Smooth muscle cell (in vitro differentiated cells): Measurements from ENCODE around the gene CD248. TPM values are rescaled to one million over a fixed set of nuclear protein-coding genes. Genes with fewer than 3 reads are reported as not detected.

Experiments used
- DNase-seq: peaks from one replicate; lab custom pipeline; 2025; ENCODE audit not compliant: unreplicated experiment; lab: John Stamatoyannopoulos, UW
- H2AFZ ChIP-seq: fragments of 200-600 bp; sonication (generic); 2 replicates; pipeline ENCODE4 v1.6.0; 2016; ENCODE audit warnings: antibody characterized with exemption, low read depth, mild to moderate bottlenecking
- H3F3A ChIP-seq: fragments of 200-600 bp; sonication (generic); 2 replicates; pipeline ENCODE4 v1.6.0; 2017; ENCODE audit warnings: antibody characterized with exemption, low read depth
- H3K27ac ChIP-seq: fragments of 200-600 bp; sonication (generic); 2 replicates; pipeline ENCODE4 v1.5.1; 2016; ENCODE audit warnings: low read depth, mild to moderate bottlenecking
- H3K27me3 ChIP-seq: fragments of 200-600 bp; sonication (generic); 2 replicates; pipeline ENCODE4 v1.6.1; 2016; ENCODE audit warnings: low read depth, mild to moderate bottlenecking
- H3K36me3 ChIP-seq: fragments of 200-600 bp; sonication (generic); 2 replicates; pipeline ENCODE4 v1.5.1; 2016; ENCODE audit warnings: low read depth
- H3K4me1 ChIP-seq: fragments of 200-600 bp; sonication (generic); 2 replicates; pipeline ENCODE4 v1.5.1; 2016; ENCODE audit warnings: low read depth
- H3K4me2 ChIP-seq: fragments of 200-600 bp; sonication (generic); 2 replicates; pipeline ENCODE4 v1.6.0; 2016; ENCODE audit warnings: mild to moderate bottlenecking
- H3K4me3 ChIP-seq: fragments of 200-600 bp; sonication (generic); 2 replicates; pipeline ENCODE4 v1.5.1; 2016; ENCODE audit warnings: mild to moderate bottlenecking
- H3K79me2 ChIP-seq: fragments of 200-600 bp; sonication (generic); 2 replicates; pipeline ENCODE4 v1.6.0; 2016; ENCODE audit warnings: low read depth, mild to moderate bottlenecking
- H3K9ac ChIP-seq: fragments of 200-600 bp; sonication (generic); 2 replicates; pipeline ENCODE4 v1.6.0; 2016; ENCODE audit warnings: low read depth
- H3K9me3 ChIP-seq: fragments of 200-600 bp; sonication (generic); replicated peaks from 2 replicates; pipeline ENCODE4 v1.5.1; 2016; ENCODE audit warnings: low read depth
- H4K20me1 ChIP-seq: fragments of 200-600 bp; sonication (generic); 2 replicates; pipeline ENCODE4 v1.6.0; 2016; ENCODE audit warnings: low read depth
- CTCF ChIP-seq: fragments of 200-600 bp; sonication (generic); IDR thresholded peaks from 2 replicates; pipeline ENCODE4 v1.5.1; 2017; ENCODE audit warnings: borderline replicate concordance, mild to moderate bottlenecking, antibody characterized with exemption; ENCODE audit not compliant: insufficient read depth, poor library complexity, severe bottlenecking
- WGBS: methylation state at CpG from one replicate; pipeline ENCODE4 v1.1.7; 2016; ENCODE audit warnings: low lambda C conversion rate; 5-methylcytosine and 5-hydroxymethylcytosine counted together
- polyA plus RNA-seq: library from polyadenylated mRNA; unstranded; fragments of >200 nt; fragmentation: Nextera tagmentation; extraction: Ambion mirVana; gene quantifications from 2 replicates; pipeline ENCODE4 v1.2.1, GENCODE V29; 2016
- total RNA-seq: library from RNA; depleted of rRNA; stranded (reverse); fragments of >200 nt; gene quantifications from 2 replicates; pipeline ENCODE4 v1.2.3, GENCODE V29; 2014

The CD248 gene
- total and polyA plus RNA-seq, 2 experiments from 2014 or later, result 35.5 to 287 TPM

DNA sequence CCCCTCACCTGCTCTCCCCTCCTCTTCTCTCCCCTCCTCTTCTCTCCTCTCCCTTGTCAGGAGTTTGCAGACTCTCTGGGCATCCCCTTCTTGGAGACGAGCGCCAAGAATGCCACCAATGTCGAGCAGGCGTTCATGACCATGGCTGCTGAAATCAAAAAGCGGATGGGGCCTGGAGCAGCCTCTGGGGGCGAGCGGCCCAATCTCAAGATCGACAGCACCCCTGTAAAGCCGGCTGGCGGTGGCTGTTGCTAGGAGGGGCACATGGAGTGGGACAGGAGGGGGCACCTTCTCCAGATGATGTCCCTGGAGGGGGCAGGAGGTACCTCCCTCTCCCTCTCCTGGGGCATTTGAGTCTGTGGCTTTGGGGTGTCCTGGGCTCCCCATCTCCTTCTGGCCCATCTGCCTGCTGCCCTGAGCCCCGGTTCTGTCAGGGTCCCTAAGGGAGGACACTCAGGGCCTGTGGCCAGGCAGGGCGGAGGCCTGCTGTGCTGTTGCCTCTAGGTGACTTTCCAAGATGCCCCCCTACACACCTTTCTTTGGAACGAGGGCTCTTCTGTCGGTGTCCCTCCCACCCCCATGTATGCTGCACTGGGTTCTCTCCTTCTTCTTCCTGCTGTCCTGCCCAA, 40.7 kb downstream of the CD248 start:
- H3K36me3 ChIP-seq, result peaks cover 3% of the 10 kb centered on the region
- no peak overlapping the region for H3K9ac ChIP-seq
- no peaks in the 10 kb centered on the region for H3K27me3 ChIP-seq
- no peak overlapping the region for H3K4me3 ChIP-seq
- H4K20me1 ChIP-seq, result peaks cover 36% of the 10 kb centered on the region
- no peaks in the 10 kb centered on the region for H3K9me3 ChIP-seq
- H3F3A ChIP-seq, result peaks cover 6% of the 10 kb centered on the region
- H3K4me2 ChIP-seq, result no peak overlapping the region
- peaks cover 5% of the 10 kb centered on the region for H3K79me2 ChIP-seq
- DNase-seq, result no peak
- 96% methylated on average over 14 of the region's 14 CpGs for WGBS
- no peak overlapping the region for H2AFZ ChIP-seq
- no peak for TF ChIP-seq CTCF
- H3K27ac ChIP-seq, result no peak overlapping the region
- H3K4me1 ChIP-seq, result no peaks in the 10 kb centered on the region

DNA sequence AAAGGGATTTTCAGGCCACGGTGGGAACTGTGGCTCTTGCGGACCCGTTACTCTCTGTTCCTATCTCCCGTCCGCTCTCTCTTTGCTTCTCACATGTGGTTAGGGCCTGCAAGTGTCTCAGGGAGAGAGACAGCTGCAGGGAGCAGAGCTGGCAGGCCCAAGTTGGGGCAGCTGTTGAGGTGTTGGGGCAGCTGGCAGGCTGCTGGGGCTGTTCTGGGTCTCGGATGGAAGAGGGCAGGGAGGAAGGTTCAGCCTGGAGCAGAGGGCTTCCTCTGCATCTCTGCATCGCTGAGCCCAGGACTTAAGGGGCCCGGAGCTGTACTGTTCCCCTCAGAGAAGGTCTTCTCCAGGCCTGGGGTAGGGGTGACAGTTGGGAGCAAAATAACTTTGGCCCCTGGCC, 41.4 kb downstream of the CD248 start:
- no peak for DNase-seq
- no peak overlapping the region for H2AFZ ChIP-seq
- H3K79me2 ChIP-seq, result peaks cover 10% of the 10 kb centered on the region
- WGBS, result 94% methylated on average over 8 of the region's 8 CpGs
- H4K20me1 ChIP-seq, result peaks cover 43% of the 10 kb centered on the region
- peaks cover 3% of the 10 kb centered on the region for H3K36me3 ChIP-seq
- H3K4me2 ChIP-seq, result no peak overlapping the region
- H3K4me3 ChIP-seq, result no peak overlapping the region
- H3F3A ChIP-seq, result peaks cover 6% of the 10 kb centered on the region
- TF ChIP-seq CTCF, result no peak
- no peaks in the 10 kb centered on the region for H3K27me3 ChIP-seq
- no peaks in the 10 kb centered on the region for H3K4me1 ChIP-seq
- H3K27ac ChIP-seq, result no peak overlapping the region
- no peaks in the 10 kb centered on the region for H3K9me3 ChIP-seq
- H3K9ac ChIP-seq, result no peak overlapping the region

DNA sequence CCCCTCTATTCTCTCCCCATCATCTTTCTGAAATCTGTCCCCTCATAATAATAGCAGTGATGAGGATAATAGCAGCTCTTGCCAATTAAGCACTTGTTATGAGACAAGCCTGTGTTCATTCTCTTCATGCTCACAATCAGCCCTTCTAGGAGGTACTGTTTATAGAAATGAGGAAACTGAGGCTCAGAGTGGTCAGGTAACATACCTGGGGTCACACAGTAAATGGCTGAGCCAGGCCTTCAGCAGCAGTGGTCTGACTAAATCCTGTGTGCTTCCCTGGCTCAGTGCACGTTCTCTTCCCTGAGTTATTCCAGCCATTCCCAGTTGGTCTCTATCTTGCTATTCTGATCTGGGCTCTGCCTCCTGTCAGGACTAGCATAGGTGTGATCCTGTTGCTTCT, 42.6 kb downstream of the CD248 start:
- Histone ChIP-seq H3K9me3 (no peaks in the 10 kb centered on the region), H3K4me1 (peaks cover 4% of the 10 kb centered on the region), H3F3A (peaks cover 6% of the 10 kb centered on the region), H3K27ac (no peak overlapping the region), H3K36me3 (peaks cover 3% of the 10 kb centered on the region), H3K79me2 (peaks cover 22% of the 10 kb centered on the region), H3K27me3 (no peaks in the 10 kb centered on the region), H3K9ac (no peak overlapping the region), H4K20me1 (peaks cover 52% of the 10 kb centered on the region), H3K4me2 (no peak overlapping the region), H3K4me3 (no peak overlapping the region), H2AFZ (no peak overlapping the region)
- TF ChIP-seq CTCF, result no peak
- DNase-seq, result no peak
- 85% methylated on average over 1 of the region's 1 CpG for WGBS

GRCh38 chr11:66272596-66272995, 44.2 kb downstream of the CD248 start:
- Histone ChIP-seq H3K79me2 (peaks cover 27% of the 10 kb centered on the region), H3K27me3 (no peaks in the 10 kb centered on the region), H3K36me3 (peaks cover 3% of the 10 kb centered on the region), H3K4me2 (no peak overlapping the region), H3K4me1 (peaks cover 5% of the 10 kb centered on the region), H3F3A (peaks cover 6% of the 10 kb centered on the region), H3K9me3 (no peaks in the 10 kb centered on the region), H4K20me1 (peaks cover 52% of the 10 kb centered on the region), H2AFZ (no peak overlapping the region), H3K4me3 (no peak overlapping the region), H3K27ac (no peak overlapping the region), H3K9ac (no peak overlapping the region)
- no peak for TF ChIP-seq CTCF
- DNase-seq, result no peak
- WGBS, result 97% methylated on average over 2 of the region's 2 CpGs
